LNCaP clone FGC (cell line): ENCODE results near the gene DNAI1.
"Not testable (repeated sequence)": the region's sequence is repeated elsewhere in the genome, so short reads cannot be mapped to it uniquely, and the experiment has no call there.

Experiments used
- DNase-seq: peaks from one replicate; pipeline ENCODE4 v3.0.0-alpha.2; 2011; ENCODE audit warnings: low read depth
- H3K4me3 ChIP-seq: 2 replicates; pipeline ENCODE4 v1.5.1; 2011; ENCODE audit warnings: mild to moderate bottlenecking, low read depth, low read length, control low read depth
- CTCF ChIP-seq: IDR thresholded peaks from 2 replicates; pipeline ENCODE4 v1.5.1; 2012; ENCODE audit warnings: mild to moderate bottlenecking; ENCODE audit not compliant: control insufficient read depth, insufficient read depth; ENCODE audit errors: extremely low read depth

DNAI1 gene

GRCh38 chr9:34426347-34427074 lies 32.1 kb upstream of the DNAI1 start:
- DNase-seq = no peak
- no peak for TF ChIP-seq CTCF
- no peak overlapping the region for H3K4me3 ChIP-seq

- peak; percentile 93 for DNase-seq
- H3K4me3 ChIP-seq = no peak overlapping the region
- no peak for TF ChIP-seq CTCF
These were observed 30.2 kb upstream of the DNAI1 start for GRCh38 chr9:34428325-34428958.

GRCh38 chr9:34430843-34431437 lies 27.7 kb upstream of the DNAI1 start:
- no peak overlapping the region for H3K4me3 ChIP-seq
- TF ChIP-seq CTCF = no peak
- peak; percentile 77 for DNase-seq

GRCh38 chr9:34431667-34432066 lies 26.9 kb upstream of the DNAI1 start:
- TF ChIP-seq CTCF = no peak
- H3K4me3 ChIP-seq = no peak overlapping the region

GRCh38 chr9:34437006-34437925 lies 21.3 kb upstream of the DNAI1 start:
- peak; percentile 88 for DNase-seq
- peak; percentile 81 for TF ChIP-seq CTCF
- 0 out of 2 replicates have a peak overlapping the region, but pooled peaks have one; percentile 3 for H3K4me3 ChIP-seq

More at GRCh38 chr9:34431667-34432066, 26.9 kb upstream of the DNAI1 start:
- no peak for DNase-seq

GRCh38 chr9:34437926-34438307 lies 20.7 kb upstream of the DNAI1 start:
- DNase-seq, H3K4me3 ChIP-seq: not testable (repeated sequence)

GRCh38 chr9:34438465-34438864 lies 20.1 kb upstream of the DNAI1 start:
- not testable (repeated sequence) for H3K4me3 ChIP-seq, DNase-seq
